HepG2 (cell line): ENCODE data around the gene CMAS.

ENCODE experiments used
- ATF2 ChIP-seq: sonication (generic); formaldehyde crosslinking; IDR thresholded peaks from 2 replicates; pipeline ENCODE4 v1.4.0; 2020; ENCODE audit warnings: missing genetic modification reagents
- CCAR2 ChIP-seq: fragments of 200-400 bp; formaldehyde crosslinking; optimal IDR thresholded peaks from 2 replicates; pipeline ENCODE3; 2018; ENCODE audit warnings: low read depth, mild to moderate bottlenecking, low read length, moderate library complexity
- CEBPB ChIP-seq: IDR thresholded peaks from 2 replicates; pipeline ENCODE4 v1.6.1; 2011; ENCODE audit warnings: low read depth, low read length, improper control_type of control experiment, borderline replicate concordance
- ETV6 ChIP-seq: sonication (generic); formaldehyde crosslinking; conservative IDR thresholded peaks from 2 replicates; pipeline ENCODE4 v1.4.0; 2020; ENCODE audit warnings: missing genetic modification reagents
- EZH2 ChIP-seq: conservative IDR thresholded peaks from 2 replicates; pipeline ENCODE4 v1.6.1; 2012; ENCODE audit warnings: mild to moderate bottlenecking, low read depth, low read length, moderate library complexity
- HNRNPK ChIP-seq: fragments of 200-400 bp; formaldehyde crosslinking; IDR thresholded peaks from 2 replicates; pipeline ENCODE4 v1.6.1; 2018; ENCODE audit warnings: low read length, low read depth, moderate library complexity, mild to moderate bottlenecking; ENCODE audit not compliant: poor library complexity, severe bottlenecking
- MXI1 ChIP-seq: IDR thresholded peaks from 3 replicates; pipeline ENCODE4 v1.6.1; 2012; ENCODE audit warnings: low read depth, low read length, inconsistent platforms, borderline replicate concordance
- SP5 ChIP-seq: IDR thresholded peaks from 2 replicates; pipeline ENCODE4 v1.6.1; 2016; ENCODE audit warnings: low read depth, borderline replicate concordance
- TCF12 ChIP-seq, 2 experiments: fragments of 450-650 bp in 1 of 2; sonication (generic) in 1 of 2; formaldehyde crosslinking in 1 of 2; IDR thresholded peaks; 2 replicates each; pipeline versions ENCODE4 v1.6.1 to v1.8.0; 2017 to 2022; ENCODE audit warnings: antibody characterized with exemption in 1 of 2, mild to moderate bottlenecking in 1 of 2, missing genetic modification reagents in 1 of 2, moderate library complexity in 1 of 2
- ZFP91 ChIP-seq: sonication (generic); formaldehyde crosslinking; IDR thresholded peaks from 2 replicates; pipeline ENCODE4 v1.9.0; 2022; ENCODE audit warnings: missing genetic modification reagents, mild to moderate bottlenecking, borderline replicate concordance
- ZNF232 ChIP-seq: sonication (generic); formaldehyde crosslinking; IDR thresholded peaks from 2 replicates; pipeline ENCODE4 v1.4.0; 2020; ENCODE audit warnings: missing genetic modification reagents, borderline replicate concordance
- ZNF333 ChIP-seq: sonication (generic); formaldehyde crosslinking; IDR thresholded peaks from 2 replicates; pipeline ENCODE4 v1.4.0; 2020; ENCODE audit warnings: mild to moderate bottlenecking, missing genetic modification reagents, borderline replicate concordance
- ZNF780A ChIP-seq: sonication (generic); formaldehyde crosslinking; IDR thresholded peaks from 2 replicates; pipeline ENCODE4 v1.8.0; 2022; ENCODE audit warnings: mild to moderate bottlenecking, missing genetic modification reagents, moderate library complexity

- no peak for TF ChIP-seq SP5 (CRISPR knock-in tag)
- no peak for TF ChIP-seq CEBPB
- no peak for TF ChIP-seq ZFP91 (CRISPR knock-in tag)
- TF ChIP-seq EZH2: no peak
- TF ChIP-seq ZNF333 (CRISPR knock-in tag): no peak
- no peak for TF ChIP-seq ZNF232 (CRISPR knock-in tag)
- no peak for TF ChIP-seq TCF12 (IDR thresholded peaks at IDR 0.05)
- no peak for TF ChIP-seq TCF12 (CRISPR knock-in tag; IDR thresholded peaks at IDR 0.05)
- no peak for TF ChIP-seq ATF2
- no peak for TF ChIP-seq MXI1
- TF ChIP-seq ETV6: no peak
- no peak for TF ChIP-seq HNRNPK
- TF ChIP-seq ZNF780A: no peak
- TF ChIP-seq CCAR2: no peak
These were observed 20.3 kb downstream of the CMAS start for GRCh38 chr12:22066310-22066709.
